ENCODE measurements around the gene THRSP. TPM values are rescaled to one million over a fixed set of nuclear protein-coding genes. Genes with fewer than 3 reads are reported as not detected.

The THRSP gene
- total RNA-seq, 1 experiment from 2014 or later = not detected

Other genes with a start within 250 kb of the THRSP start
- gene RSF1, start 243.1 kb upstream of the THRSP start, total RNA-seq (2014; rRNA removed; shearing (Covaris generic)) = 48.6 and 56.1 TPM in 2 replicates
- gene AAMDC, start 242.7 kb upstream of the THRSP start, total RNA-seq (2014; rRNA removed; shearing (Covaris generic)) = 29.9 and 40.3 TPM in 2 replicates
- gene INTS4, start 69.2 kb upstream of the THRSP start, total RNA-seq (2014; rRNA removed; shearing (Covaris generic)) = 31.6 and 33.0 TPM in 2 replicates
- gene KCTD14, start 40.6 kb upstream of the THRSP start, total RNA-seq (2014; rRNA removed; shearing (Covaris generic)) = 0.15 and 0.24 TPM in 2 replicates
- gene NDUFC2, start 16.0 kb downstream of the THRSP start, total RNA-seq (2014; rRNA removed; shearing (Covaris generic)) = 127 and 135 TPM in 2 replicates
- 63.0 and 63.6 TPM in 2 replicates for gene ALG8, start 75.8 kb downstream of the THRSP start, total RNA-seq (2014; rRNA removed; shearing (Covaris generic))
- gene KCTD21, start 124.8 kb downstream of the THRSP start, total RNA-seq (2014; rRNA removed; shearing (Covaris generic)) = 2.2 TPM in 2 replicates
- 3.0 and 5.1 TPM in 2 replicates for gene USP35, start 125.1 kb downstream of the THRSP start, total RNA-seq (2014; rRNA removed; shearing (Covaris generic))

Measured in SJCRH30 (cell line).